ENCODE measurements around the gene APOB.

DNA sequence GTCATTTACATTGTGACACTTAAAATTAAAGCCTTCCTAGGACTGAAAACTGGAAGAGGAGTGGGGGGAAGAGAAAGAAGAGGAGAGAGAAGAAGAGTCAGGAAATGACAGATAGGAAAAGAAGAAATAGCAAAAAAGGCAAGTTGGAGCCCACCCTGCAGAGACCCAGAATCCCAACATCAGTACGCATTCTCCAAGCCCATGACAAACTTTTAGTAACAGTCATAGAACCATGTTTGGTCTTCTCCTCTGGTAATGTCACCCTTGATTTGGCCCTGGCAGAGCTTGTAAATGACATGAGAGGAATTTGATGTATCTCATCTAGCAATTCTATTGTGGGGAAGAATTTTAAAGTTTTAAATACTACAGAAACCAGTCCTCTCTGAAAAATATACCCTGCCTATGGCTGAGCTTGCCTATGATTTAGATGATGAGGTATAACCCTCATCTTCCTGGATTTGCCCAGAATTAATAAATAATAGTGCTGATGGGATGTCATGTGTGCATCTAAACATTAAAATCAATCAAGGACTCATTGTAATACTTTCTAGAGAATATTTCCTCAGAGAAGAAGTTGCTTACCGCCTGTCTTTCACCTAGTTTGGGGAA is 40.2 kb downstream of the APOB start:
- no peak for TF ChIP-seq POLR2A (IDR thresholded peaks at IDR 0.05)
- TF ChIP-seq, protein P1, sequence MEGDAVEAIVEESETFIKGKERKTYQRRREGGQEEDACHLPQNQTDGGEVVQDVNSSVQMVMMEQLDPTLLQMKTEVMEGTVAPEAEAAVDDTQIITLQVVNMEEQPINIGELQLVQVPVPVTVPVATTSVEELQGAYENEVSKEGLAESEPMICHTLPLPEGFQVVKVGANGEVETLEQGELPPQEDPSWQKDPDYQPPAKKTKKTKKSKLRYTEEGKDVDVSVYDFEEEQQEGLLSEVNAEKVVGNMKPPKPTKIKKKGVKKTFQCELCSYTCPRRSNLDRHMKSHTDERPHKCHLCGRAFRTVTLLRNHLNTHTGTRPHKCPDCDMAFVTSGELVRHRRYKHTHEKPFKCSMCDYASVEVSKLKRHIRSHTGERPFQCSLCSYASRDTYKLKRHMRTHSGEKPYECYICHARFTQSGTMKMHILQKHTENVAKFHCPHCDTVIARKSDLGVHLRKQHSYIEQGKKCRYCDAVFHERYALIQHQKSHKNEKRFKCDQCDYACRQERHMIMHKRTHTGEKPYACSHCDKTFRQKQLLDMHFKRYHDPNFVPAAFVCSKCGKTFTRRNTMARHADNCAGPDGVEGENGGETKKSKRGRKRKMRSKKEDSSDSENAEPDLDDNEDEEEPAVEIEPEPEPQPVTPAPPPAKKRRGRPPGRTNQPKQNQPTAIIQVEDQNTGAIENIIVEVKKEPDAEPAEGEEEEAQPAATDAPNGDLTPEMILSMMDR (IDR thresholded peaks at IDR 0.05): no peak

Measured in Peyer's patch (tissue), 4 donors.